ENCODE measurements around the gene ARL15. TPM values are rescaled to one million over a fixed set of nuclear protein-coding genes. Genes with fewer than 3 reads are reported as not detected.

Gene ARL15
- total and polyA plus RNA-seq, 2 of the 4 experiments (the other 2 are of a cell fraction): 7.3 to 19.2 TPM

DNA sequence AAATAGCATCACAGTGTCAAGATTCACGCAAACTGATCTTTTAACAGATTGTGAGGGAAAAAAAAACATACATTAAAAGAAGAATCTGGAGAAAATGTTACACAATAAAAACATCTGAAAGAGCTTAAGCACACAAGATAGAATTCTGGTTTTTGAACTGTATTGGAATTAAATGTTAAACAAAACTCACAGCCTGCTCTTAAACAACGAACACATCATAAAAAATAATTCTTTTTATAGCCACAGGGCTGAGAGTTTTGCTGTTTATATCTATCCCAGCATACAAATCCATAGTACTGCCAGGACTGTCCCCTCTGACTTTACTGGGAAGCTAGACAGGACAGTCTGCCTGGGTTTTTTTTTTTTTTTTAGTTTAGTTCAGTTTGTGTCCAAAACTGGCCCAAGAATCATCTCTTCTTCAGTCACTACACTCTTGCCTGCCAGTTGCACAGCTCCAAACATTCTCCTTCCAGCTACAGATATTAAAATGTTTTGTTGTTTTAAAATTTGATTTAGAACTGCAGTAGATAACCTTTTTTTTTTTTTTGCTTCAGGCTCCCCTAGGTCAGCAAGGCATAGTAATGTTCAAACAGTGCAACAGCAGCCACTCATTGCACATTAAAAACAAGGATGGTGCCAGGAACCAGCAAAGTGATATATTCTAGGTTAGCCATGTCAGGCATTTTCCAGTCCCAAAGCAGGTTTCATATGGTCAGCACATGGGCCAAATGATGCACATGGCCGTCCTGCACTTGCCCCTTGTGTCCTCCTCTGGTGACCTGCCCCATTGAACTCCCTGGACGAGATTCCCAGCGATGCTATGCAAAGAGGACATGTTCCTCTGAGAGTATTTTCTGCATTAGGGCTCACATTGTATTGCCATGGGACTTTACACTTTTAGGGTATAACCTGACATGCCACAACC lies 173.6 kb downstream of the ARL15 start:
- Histone ChIP-seq H3K79me1 (ENCODE audit: low read depth in 1 of 2, low read length in 2 of 2) (no peaks in the 10 kb centered on the region), H2BK15ac (ENCODE audit: low read depth, low read length) (no peak overlapping the region), H2BK120ac (ENCODE audit: low read depth, low read length) (no peak overlapping the region), H3K27me3 (ENCODE audit: control insufficient read depth, insufficient read depth, low read length) (no peaks in the 10 kb centered on the region), H3K56ac (ENCODE audit: extremely low read depth, insufficient read depth, low read length) (no peak overlapping the region), H2BK5ac (ENCODE audit: low read depth, low read length, poor library complexity, severe bottlenecking) (no peak overlapping the region), H2BK20ac (ENCODE audit: low read depth, low read length) (no peak overlapping the region), H4K91ac (ENCODE audit: insufficient read depth, low read depth, low read length) (no peak overlapping the region), H3K4me2 (ENCODE audit: low read depth, low read length) (no peak overlapping the region), H2AFZ (replicated peaks; ENCODE audit: low read length, poor library complexity) (no peak overlapping the region), H3K9ac (ENCODE audit: low read depth, low read length) (no peak overlapping the region), H2AK5ac (ENCODE audit: low read depth, low read length) (no peak overlapping the region), H3K4me3 (ENCODE audit: insufficient read depth, low read depth, low read length) (no peak overlapping the region), H3K27ac (ENCODE audit: insufficient read depth, low read length) (no peak overlapping the region), H4K20me1 (ENCODE audit: insufficient read depth, low read length) (no peaks in the 10 kb centered on the region), H3K9me3 (ENCODE audit: control insufficient read depth, insufficient read depth, low read length) (no peaks in the 10 kb centered on the region), H3K36me3 (ENCODE audit: control insufficient read depth, insufficient read depth, low read length) (no peaks in the 10 kb centered on the region), H2AK9ac (replicated peaks; ENCODE audit: low read depth, low read length, poor library complexity) (no peak overlapping the region), H3K4ac (ENCODE audit: low read depth, low read length) (no peak overlapping the region), H3K14ac (replicated peaks; ENCODE audit: low read depth, low read length) (no peak overlapping the region), H4K5ac (ENCODE audit: low read depth, low read length) (no peak overlapping the region), H3K9me1 (ENCODE audit: insufficient read depth, low read length) (no peaks in the 10 kb centered on the region; the same call in 1 of the 2 replicates), H3K4me1 (ENCODE audit: control insufficient read depth, insufficient read depth, low read length) (peaks cover 5% of the 10 kb centered on the region), H3K18ac (ENCODE audit: low read depth, low read length) (no peak overlapping the region; the same call in 1 of the 2 replicates), H3K23ac (ENCODE audit: low read depth, low read length) (no peak overlapping the region), H4K8ac (ENCODE audit: low read depth in 2 of 2, low read length in 2 of 2) (no peak overlapping the region)
- no peak for DNase-seq
- ATAC-seq (ENCODE audit: low read depth): no peak
- no TSS peak for BruUV-seq (replicated peaks)
- 88% methylated on average over 2 of the region's 5 CpGs; no CpG with 5 or more reads in 1 of the 2 experiments for WGBS, 2 experiments (ENCODE audit: extremely low coverage in 2 of 2, insufficient read length in 1 of 2)
- CTCF ChIA-PET: interaction anchor here (0.6 to 1.0 kb wide), 3 partner anchors 23 to 865 kb away, joined by 3 to 5 read pairs (median 4); no protein-coding TSS in a partner anchor
- intact Hi-C loops (cut with micrococcal nuclease): no loop called here
- POLR2A ChIA-PET (ENCODE audit: unreplicated experiment): interaction anchor here (0.6 to 0.7 kb wide), 2 partner anchors 212 to 1409 kb away, joined by 5 to 7 read pairs; no protein-coding TSS in a partner anchor
- dilution Hi-C loops (cut with HindIII; ENCODE audit: low sequenced_read_pairs, unreplicated experiment): no loop called here
- in situ Hi-C loops (cut with MboI; ENCODE audit: low sequenced_read_pairs): no loop called here
- TF ChIP-seq, protein P1, sequence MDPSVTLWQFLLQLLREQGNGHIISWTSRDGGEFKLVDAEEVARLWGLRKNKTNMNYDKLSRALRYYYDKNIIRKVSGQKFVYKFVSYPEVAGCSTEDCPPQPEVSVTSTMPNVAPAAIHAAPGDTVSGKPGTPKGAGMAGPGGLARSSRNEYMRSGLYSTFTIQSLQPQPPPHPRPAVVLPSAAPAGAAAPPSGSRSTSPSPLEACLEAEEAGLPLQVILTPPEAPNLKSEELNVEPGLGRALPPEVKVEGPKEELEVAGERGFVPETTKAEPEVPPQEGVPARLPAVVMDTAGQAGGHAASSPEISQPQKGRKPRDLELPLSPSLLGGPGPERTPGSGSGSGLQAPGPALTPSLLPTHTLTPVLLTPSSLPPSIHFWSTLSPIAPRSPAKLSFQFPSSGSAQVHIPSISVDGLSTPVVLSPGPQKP (IDR thresholded peaks at IDR 0.05; ENCODE audit: borderline replicate concordance, low read depth, low read length): no peak
- no peak for TF ChIP-seq MAFK (IDR thresholded peaks at IDR 0.05; ENCODE audit: low read depth, low read length)
- TF ChIP-seq FOS (IDR thresholded peaks at IDR 0.05; ENCODE audit: low read depth, low read length): no peak
- TF ChIP-seq, protein P2, sequence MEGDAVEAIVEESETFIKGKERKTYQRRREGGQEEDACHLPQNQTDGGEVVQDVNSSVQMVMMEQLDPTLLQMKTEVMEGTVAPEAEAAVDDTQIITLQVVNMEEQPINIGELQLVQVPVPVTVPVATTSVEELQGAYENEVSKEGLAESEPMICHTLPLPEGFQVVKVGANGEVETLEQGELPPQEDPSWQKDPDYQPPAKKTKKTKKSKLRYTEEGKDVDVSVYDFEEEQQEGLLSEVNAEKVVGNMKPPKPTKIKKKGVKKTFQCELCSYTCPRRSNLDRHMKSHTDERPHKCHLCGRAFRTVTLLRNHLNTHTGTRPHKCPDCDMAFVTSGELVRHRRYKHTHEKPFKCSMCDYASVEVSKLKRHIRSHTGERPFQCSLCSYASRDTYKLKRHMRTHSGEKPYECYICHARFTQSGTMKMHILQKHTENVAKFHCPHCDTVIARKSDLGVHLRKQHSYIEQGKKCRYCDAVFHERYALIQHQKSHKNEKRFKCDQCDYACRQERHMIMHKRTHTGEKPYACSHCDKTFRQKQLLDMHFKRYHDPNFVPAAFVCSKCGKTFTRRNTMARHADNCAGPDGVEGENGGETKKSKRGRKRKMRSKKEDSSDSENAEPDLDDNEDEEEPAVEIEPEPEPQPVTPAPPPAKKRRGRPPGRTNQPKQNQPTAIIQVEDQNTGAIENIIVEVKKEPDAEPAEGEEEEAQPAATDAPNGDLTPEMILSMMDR (conservative IDR thresholded peaks at IDR 0.05; ENCODE audit: low read depth, low read length): no peak
